ENCODE results near the gene CIBAR2. TPM values are rescaled to one million over a fixed set of nuclear protein-coding genes. Genes with fewer than 3 reads are reported as not detected.

Gene CIBAR2
- total and polyA plus RNA-seq, 7 donors = not detected

DNA sequence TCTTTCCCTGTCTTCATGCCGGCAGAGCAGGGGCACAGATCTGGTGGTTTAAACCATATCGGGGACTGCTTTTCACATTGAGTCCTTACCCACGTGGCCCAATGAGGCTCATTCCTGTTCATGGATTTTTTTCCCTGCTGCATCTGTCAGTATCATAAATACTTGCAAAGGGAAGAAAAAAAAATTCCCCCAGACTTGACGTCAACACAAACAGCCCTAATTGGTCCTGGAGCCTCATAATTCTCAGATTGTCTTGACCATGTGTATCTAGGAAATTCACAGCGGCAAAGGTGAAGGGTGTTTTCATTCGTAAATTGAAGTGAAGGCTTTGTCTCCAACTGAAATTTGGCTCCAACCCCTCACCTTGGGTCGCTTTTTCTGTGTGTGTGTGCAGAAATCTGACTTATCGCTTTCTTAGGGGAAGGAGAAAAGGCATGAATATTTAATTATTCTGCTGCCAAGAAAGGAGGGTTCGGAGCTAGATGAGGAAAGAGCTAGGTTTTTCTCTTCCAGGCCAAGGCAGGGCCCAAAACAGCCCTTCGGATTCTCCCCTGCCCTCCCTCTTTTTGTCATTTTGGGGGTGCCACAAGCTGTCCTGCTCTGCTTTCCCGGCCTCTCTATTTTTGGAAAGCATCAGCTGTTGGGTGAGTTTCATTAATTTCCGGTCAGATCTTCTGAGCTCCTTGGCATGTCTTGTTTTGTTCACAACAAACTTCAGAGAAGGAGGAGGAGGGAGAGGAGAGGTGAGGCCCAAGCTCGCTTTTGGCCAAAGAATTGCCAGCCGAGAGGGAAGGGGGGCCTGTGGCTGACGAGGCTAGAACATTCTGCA, 17.8 kb upstream of the CIBAR2 start:
- no peaks in the 10 kb centered on the region for H3K36me3 ChIP-seq
- peaks cover 0 to 46% (median 37%) of the 10 kb centered on the region in 4 donors for H3K4me1 ChIP-seq
- WGBS, 2 donors = 42 to 63% methylated on average over 15 of the region's 15 CpGs
- H3K9me3 ChIP-seq = no peaks in the 10 kb centered on the region
- no peak for DNase-seq
- H3K27me3 ChIP-seq = no peaks in the 10 kb centered on the region
- H3K27ac ChIP-seq = peak overlapping the region; percentile 77 to 86 (median 80)
- TF ChIP-seq EP300 (IDR thresholded peaks at IDR 0.05) (no peak), POLR2A (IDR thresholded peaks at IDR 0.05) (no peak), POLR2AphosphoS5 (IDR thresholded peaks at IDR 0.05) (peak in 2 of 4 donors; percentile 37 to 42)
- no peak overlapping the region for H3K4me3 ChIP-seq
- intact Hi-C loops (cut with DNase I) = no loop called here

DNA sequence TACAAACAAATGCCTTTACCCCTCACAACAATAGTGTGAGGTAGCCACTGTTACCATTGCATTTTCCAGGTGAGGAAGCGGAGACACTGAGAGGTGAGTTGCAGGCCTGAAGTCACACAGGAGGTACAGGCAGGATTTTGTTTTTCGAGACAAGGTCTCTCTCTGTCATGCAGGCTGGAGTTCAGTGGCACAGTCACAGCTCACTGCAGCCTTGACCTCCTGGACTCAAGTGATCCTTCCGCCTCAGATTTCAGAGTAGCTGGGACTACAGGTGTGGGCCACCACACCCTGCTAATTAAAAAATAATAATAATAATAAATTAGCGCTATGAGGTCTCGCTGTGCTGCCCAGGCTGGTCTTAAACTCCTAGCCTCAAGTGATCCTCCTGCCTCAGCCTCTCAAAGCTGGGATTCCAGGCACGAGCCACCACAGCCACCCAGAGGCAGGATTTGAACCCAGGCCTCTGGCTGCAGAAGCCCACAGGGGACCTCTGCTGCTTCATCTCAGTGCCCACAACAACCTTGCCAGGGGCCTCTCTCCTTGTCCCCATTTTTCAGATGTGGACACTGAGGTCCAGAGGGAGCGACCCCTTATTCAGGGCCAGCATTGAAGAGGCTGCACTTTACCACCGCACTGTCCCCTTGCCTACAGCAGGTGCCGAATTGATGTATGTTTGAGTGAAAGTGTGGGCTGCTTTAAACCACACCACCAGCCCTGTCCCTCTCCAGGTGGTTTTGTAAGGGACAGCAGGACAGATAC, 16.0 kb upstream of the CIBAR2 start:
- no peak overlapping the region for H3K4me3 ChIP-seq
- WGBS, 2 donors = 75 to 93% methylated on average over 9 of the region's 9 CpGs

GRCh38 chr16:85127379-85127723, 15.1 kb upstream of the CIBAR2 start:
- Histone ChIP-seq H3K27ac (peak overlapping the region in 1 of 4 donors; percentile 56), H3K4me3 (no peak overlapping the region), H3K27me3 (no peaks in the 10 kb centered on the region), H3K36me3 (no peaks in the 10 kb centered on the region), H3K9me3 (no peaks in the 10 kb centered on the region), H3K4me1 (peaks cover 0 to 56% (median 44%) of the 10 kb centered on the region in 4 donors)
- TF ChIP-seq, protein P1, sequence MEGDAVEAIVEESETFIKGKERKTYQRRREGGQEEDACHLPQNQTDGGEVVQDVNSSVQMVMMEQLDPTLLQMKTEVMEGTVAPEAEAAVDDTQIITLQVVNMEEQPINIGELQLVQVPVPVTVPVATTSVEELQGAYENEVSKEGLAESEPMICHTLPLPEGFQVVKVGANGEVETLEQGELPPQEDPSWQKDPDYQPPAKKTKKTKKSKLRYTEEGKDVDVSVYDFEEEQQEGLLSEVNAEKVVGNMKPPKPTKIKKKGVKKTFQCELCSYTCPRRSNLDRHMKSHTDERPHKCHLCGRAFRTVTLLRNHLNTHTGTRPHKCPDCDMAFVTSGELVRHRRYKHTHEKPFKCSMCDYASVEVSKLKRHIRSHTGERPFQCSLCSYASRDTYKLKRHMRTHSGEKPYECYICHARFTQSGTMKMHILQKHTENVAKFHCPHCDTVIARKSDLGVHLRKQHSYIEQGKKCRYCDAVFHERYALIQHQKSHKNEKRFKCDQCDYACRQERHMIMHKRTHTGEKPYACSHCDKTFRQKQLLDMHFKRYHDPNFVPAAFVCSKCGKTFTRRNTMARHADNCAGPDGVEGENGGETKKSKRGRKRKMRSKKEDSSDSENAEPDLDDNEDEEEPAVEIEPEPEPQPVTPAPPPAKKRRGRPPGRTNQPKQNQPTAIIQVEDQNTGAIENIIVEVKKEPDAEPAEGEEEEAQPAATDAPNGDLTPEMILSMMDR (IDR thresholded peaks at IDR 0.05) = no peak
- TF ChIP-seq EP300 (IDR thresholded peaks at IDR 0.05) = no peak
- no peak for TF ChIP-seq POLR2A (IDR thresholded peaks at IDR 0.05)
- TF ChIP-seq POLR2AphosphoS5 (IDR thresholded peaks at IDR 0.05) = no peak
- DNase-seq = no peak
- intact Hi-C loops (cut with DNase I) = no loop called here
- 79 to 83% methylated on average over 3 of the region's 3 CpGs for WGBS, 2 donors

More for the DNA sequence above, 16.0 kb upstream of the CIBAR2 start:
- H3K4me1 ChIP-seq = peaks cover 0 to 55% (median 43%) of the 10 kb centered on the region in 4 donors
- H3K27ac ChIP-seq = no peak overlapping the region
- H3K9me3 ChIP-seq = no peaks in the 10 kb centered on the region
- H3K27me3 ChIP-seq = no peaks in the 10 kb centered on the region
- intact Hi-C loops (cut with DNase I) = no loop called here
- TF ChIP-seq POLR2A (IDR thresholded peaks at IDR 0.05) (no peak), EP300 (IDR thresholded peaks at IDR 0.05) (no peak), POLR2AphosphoS5 (IDR thresholded peaks at IDR 0.05) (no peak)
- TF ChIP-seq, protein P1 (IDR thresholded peaks at IDR 0.05) = no peak
- no peaks in the 10 kb centered on the region for H3K36me3 ChIP-seq
- DNase-seq = no peak

DNA sequence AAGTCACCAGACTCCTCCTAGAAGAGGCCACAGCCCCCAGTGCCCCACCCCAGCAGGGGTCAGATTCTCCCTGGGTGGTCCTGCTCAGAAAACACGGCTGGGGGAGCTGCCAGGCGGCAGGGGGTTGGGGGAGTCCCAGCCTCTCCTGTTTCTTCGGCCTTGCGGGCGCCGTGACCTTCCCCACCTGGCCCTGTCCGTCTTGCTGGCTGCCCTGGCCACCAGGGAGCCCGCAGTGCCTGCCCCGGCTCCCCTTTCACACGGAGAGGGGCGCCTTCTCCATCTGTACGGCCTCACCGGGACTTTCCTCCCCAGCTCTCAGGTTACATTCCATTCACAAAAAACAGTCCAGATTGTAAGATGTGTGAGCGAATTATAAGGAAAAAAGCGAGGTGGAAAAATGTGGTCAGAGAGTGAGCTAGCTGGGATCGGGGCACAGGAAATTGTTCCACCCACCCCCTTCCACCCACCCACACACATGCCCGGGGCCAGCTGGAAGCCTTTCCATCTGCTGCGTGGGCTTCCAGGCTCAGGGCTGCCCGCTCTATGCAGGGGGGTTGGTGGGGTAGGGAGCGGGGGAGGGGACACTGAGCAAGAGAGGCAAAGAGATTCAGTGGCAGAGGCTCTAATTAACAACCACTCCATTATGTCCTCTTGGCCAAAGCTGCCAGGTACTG, 14.6 kb upstream of the CIBAR2 start:
- H3K27ac ChIP-seq = peak overlapping the region; percentile 30 to 56 (median 40)
- no peak overlapping the region for H3K4me3 ChIP-seq
- peaks cover 0 to 56% (median 44%) of the 10 kb centered on the region in 4 donors for H3K4me1 ChIP-seq
- no peaks in the 10 kb centered on the region for H3K27me3 ChIP-seq
- intact Hi-C loops (cut with DNase I) = no loop called here
- DNase-seq = no peak
- H3K9me3 ChIP-seq = no peaks in the 10 kb centered on the region
- TF ChIP-seq, protein P1 (IDR thresholded peaks at IDR 0.05) = no peak
- peak in 1 of 4 donors; percentile 31 for TF ChIP-seq POLR2AphosphoS5 (IDR thresholded peaks at IDR 0.05)
- WGBS, 2 donors = 31 to 34% methylated on average over 20 of the region's 20 CpGs
- no peaks in the 10 kb centered on the region for H3K36me3 ChIP-seq

DNA sequence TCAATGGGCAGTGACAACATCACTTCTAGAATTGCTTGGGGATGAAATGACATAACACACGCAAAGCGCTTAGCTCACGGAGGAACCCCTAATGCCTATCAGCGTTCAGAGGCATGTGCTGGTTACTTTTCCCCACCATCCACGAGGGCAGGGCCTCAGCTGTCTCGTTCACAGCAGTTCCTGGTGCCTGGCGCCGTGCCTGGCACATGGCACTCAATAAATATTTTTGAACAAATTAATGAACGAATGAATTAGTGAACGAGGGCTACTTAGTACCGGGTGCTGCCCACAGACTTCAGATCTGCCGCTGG, 14.1 kb upstream of the CIBAR2 start:
- intact Hi-C loops (cut with DNase I) = no loop called here
- TF ChIP-seq EP300 (IDR thresholded peaks at IDR 0.05) (no peak), POLR2AphosphoS5 (IDR thresholded peaks at IDR 0.05) (no peak), POLR2A (IDR thresholded peaks at IDR 0.05) (no peak)
- TF ChIP-seq, protein P1 (IDR thresholded peaks at IDR 0.05) = no peak
- WGBS, 2 donors = 47 to 73% methylated on average over 12 of the region's 12 CpGs
- H3K36me3 ChIP-seq = no peaks in the 10 kb centered on the region
- H3K27ac ChIP-seq = peak overlapping the region in 2 of 4 donors; percentile 37 to 56
- no peak for DNase-seq
- no peaks in the 10 kb centered on the region for H3K27me3 ChIP-seq
- no peaks in the 10 kb centered on the region for H3K9me3 ChIP-seq
- H3K4me1 ChIP-seq = peaks cover 0 to 56% (median 43%) of the 10 kb centered on the region in 4 donors
- no peak overlapping the region for H3K4me3 ChIP-seq

All from sigmoid colon (tissue), 7 donors.